Fibroblast of the conjunctiva (primary cell): ENCODE measurements around the gene IVL.

Experiments used
- DNase-seq: peaks from one replicate; pipeline ENCODE4 v3.0.0-alpha.2; 2010; ENCODE audit warnings: low read depth

The IVL gene

GRCh38 chr1:152907686-152908601 lies at the start of gene IVL:
TSS of gene IVL (plus strand) at chr1:152908546. CDS start at chr1:152909798, 1,252 bp downstream.
- DNase-seq, result no peak

- DNase-seq, result no peak
These were observed 48.6 kb upstream of the IVL start, which contains the start of gene LCE7A for GRCh38 chr1:152859696-152860095. TSS of gene LCE7A (plus strand) at chr1:152859996. CDS start at chr1:152860698, 702 bp downstream.

DNA sequence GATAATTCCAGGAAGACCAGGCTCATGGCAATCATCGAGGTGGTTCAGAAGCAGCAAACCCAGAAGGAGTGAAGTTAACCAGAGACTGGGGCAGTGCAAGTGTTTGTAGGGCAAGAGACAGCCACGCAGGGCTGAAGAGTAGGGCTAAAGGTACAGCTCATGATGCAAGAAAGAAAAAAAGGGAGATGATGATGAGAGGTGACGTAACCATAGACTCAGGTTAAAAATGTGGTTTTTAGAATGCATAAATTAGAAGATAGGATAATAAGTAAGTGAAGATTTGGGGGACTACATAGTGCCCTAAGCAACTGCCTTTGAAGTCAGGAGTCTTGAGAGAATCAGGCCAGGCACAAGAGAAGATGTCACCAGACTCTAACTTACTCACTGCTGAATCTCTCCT lies 48.2 kb upstream of the IVL start:
- DNase-seq, result no peak

GRCh38 chr1:152861374-152861773 lies 47.0 kb upstream of the IVL start:
- DNase-seq, result no peak

DNA sequence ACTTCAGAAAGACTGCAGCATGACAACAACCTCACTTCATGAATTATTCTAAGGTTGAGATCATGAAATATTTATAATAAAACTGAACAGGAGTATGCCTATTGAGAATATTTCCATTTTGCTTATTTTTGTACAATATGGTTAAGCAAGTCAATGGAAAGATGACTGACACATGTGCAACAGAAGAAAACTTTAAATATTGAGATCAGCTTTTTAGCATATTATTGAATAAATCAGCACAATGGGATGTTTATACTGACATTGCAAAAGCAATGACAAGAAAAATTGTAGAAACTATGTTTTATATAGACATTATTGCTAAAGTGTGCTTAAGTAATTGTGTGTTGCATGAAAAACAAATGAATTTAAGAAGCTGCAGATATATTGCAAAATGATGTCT lies 43.9 kb upstream of the IVL start:
- no peak for DNase-seq

DNA sequence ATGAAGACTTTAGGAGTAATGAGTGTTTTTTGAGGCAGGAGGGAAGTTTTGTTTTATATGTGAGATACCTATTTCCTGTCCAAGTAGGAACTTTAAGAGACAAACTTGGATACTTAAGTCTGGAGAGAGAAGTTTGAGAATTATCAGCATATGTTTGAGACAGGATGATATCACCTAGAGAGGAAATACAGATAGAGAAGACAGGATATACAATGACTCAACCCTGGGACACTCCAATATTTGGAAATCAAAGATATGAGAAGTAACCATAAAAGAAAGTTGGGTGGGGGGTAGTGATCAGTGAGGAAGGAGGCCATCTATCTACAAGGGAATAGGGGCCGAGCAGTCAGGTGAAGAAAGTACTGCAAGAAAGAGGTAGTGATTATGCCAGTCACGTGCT lies 42.0 kb upstream of the IVL start:
- DNase-seq, result no peak

DNA sequence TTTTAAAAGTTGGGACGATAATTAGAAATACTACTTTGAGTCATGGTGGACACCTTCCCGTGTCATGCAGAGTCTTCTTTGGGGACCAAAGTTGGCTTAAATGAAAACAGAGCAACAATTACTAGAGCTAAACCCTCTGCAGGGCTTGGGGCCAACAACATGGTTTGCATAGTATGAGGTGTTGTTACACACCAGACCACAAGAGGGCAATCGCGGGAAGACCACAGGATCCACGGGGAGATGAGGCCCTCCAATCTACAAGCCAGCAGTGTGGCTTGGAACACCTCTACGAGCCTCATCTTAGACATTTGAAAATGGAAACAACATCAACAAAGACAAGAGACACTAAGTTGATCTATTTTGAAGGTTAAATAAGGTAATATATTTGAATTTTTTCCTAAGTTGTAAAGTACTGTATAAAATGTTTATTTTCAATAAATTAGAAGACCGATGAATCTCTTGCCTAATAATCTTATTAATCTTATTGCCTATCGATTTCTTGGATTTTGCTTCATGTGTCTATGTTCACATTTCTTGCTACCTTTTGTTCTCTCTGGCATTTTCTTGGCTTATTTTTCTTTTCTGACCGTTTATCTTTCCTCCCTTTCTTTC lies 38.4 kb upstream of the IVL start:
- peak; percentile 54 for DNase-seq

DNA sequence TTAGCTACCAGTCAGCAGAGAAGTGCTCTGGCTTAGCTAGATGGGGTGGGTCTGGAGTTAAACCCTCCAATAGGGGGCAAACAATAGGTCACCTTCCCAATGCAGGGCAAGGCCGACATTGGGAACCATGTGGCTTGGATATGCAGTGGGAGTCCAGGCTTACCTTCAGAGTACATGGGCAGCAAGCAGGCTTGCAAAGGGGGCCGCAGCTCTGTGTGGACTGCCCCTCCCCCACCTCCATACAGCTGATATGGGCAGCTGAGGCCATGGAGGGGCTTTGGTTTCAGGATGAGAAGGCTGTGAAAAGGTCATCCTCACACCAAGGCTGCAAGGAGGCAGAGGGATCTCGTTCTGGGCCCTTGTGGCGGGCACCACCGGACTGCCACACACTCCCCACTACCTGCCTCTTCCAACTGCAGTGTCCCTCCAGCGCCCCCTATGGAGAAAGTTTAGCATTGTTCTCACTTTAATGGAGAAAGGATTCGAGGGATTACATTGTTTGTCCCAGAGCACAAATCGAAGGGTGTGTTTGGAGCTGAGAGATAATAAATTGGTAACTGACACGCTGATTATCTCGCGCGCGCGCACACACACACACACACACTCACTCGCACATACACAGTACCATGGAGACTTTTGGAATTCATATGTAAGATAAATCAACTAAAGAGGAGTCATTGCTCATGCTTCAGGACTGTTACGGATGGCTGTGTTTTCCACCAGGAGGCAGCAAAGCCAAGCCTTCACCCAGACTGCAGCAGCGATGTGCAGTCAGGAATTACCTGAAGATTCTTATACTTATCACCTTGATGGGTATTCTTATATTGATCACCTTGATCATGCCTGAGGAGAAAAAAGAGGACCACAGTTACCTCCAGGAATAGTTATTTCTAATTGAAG lies 37.3 kb upstream of the IVL start:
- peak; percentile 4 for DNase-seq

- DNase-seq, result no peak
These were observed 36.6 kb upstream of the IVL start for GRCh38 chr1:152871731-152872126.

- DNase-seq, result no peak
These were observed 34.9 kb upstream of the IVL start for GRCh38 chr1:152873495-152873894.

- no peak for DNase-seq
These were observed 31.5 kb upstream of the IVL start for GRCh38 chr1:152876827-152877226.

DNA sequence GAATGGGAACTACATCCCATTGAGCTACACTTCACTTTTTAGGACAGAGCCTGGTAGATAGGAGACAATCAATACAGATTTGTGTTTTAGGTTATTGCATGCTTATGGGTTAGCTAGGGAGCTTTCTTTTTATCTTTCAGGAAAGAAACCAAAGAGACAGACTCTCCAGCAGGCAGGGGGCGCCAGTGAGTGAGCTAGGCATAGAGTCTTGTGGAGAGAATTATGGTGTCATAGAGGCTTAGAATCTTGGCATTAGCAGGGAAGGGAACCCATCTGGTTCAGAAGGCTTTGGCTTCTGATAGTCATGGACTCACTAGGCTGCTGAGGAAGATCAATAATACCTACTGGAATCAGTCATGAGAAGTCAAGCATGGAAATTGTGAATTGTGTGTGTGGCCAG lies 30.3 kb upstream of the IVL start, which contains the start of gene SMCP:
Gene SMCP, plus strand, starts transcription at position 281 of the 400 bp plus-strand sequence. CDS start 6,101 bp downstream, outside the sequence.
- DNase-seq, result no peak

- DNase-seq, result no peak
These were observed 28.7 kb upstream of the IVL start for GRCh38 chr1:152879559-152880198.

DNA sequence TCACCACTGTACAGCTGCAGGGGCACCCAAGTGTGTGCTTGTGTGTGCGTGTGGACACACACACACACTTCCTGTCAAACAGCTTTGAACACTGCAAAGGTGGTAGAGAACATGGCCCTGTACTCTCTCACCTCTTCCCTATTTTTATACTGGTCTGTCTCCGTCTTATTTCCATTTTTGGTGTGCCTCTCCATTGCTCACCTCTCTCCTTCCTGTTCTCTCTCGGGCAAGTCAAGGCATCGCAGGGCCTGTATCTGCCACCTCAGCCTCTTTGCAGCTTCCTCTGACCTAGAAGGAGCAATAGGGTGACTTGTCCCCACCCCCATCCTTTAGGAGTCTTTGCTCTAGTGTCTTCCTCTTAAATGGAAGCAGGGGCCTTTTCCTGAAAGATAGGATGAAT lies 28.0 kb upstream of the IVL start:
- DNase-seq, result no peak

GRCh38 chr1:152880907-152881306 lies 27.4 kb upstream of the IVL start:
- DNase-seq, result no peak

DNA sequence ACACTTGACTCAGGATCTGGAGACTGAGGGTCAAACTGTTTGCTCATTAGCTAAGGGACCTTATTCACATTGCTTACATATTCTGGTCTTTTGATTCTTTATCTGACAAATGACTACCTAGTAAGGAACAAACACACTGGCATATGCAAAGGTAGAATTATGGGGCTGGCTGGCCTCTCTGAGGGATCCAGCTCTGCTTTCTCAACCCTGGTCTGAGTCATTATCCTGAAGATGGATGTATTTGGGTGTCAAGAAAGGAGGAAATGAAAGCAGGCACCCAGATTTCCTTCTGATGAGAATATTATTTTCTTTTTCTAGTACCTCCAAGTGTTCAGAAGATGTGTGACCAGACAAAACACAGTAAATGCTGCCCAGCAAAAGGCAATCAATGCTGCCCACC lies 24.3 kb upstream of the IVL start:
- no peak for DNase-seq

GRCh38 chr1:152884506-152884905 lies 23.8 kb upstream of the IVL start:
- DNase-seq, result no peak

- no peak for DNase-seq
These were observed 23.3 kb upstream of the IVL start for GRCh38 chr1:152884966-152885624.

GRCh38 chr1:152886085-152886484 lies 22.3 kb upstream of the IVL start:
- no peak for DNase-seq

- DNase-seq, result no peak
These were observed 21.5 kb upstream of the IVL start for GRCh38 chr1:152886758-152887409.

DNA sequence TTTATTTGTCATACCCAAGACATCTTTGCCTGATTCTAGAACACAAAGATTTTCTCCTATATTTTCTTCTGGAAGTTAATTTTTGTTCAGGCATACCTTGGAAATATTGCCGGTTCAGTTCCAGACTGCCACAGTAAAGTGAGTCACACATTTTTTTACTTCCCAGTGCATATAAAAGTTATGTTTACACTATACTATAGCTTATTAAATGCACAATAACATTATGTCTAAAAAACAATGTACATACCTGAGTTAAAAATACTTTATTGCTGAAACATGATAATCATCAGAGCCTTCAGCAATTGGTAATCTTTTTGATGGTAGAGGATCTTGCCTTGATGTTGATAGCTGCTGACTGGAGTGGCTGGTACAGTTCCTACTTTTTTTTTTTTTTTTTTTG lies 20.2 kb upstream of the IVL start:
- DNase-seq, result no peak
